HL-60/S4 treated with retinoic acid at 250 ng/mL for 4 days and 3 days (cell line): Measurements from ENCODE around the gene COL6A3.

ENCODE experiments used
- in situ Hi-C: fragments of 300-500 bp; cut with MboI; formaldehyde crosslinking; loops from 2 replicates; pipeline ENCODE4 v1.7.0; 2022; ENCODE audit warnings: low sequenced_read_pairs

COL6A3 gene

GRCh38 chr2:237350070-237350469 lies 63.9 kb downstream of the COL6A3 start:
- in situ Hi-C loops: no loop called here

- in situ Hi-C loops: no loop called here
Observed at GRCh38 chr2:237348281-237348865, 65.6 kb downstream of the COL6A3 start.

- in situ Hi-C loops: no loop called here
Observed at GRCh38 chr2:237345891-237346640, 67.9 kb downstream of the COL6A3 start.

- in situ Hi-C loops: no loop called here
Observed at GRCh38 chr2:237345411-237345810, 68.6 kb downstream of the COL6A3 start.

GRCh38 chr2:237344942-237345341 lies 69.0 kb downstream of the COL6A3 start:
- in situ Hi-C loops: no loop called here

- in situ Hi-C loops: no loop called here
Observed at GRCh38 chr2:237343993-237344392, 70.0 kb downstream of the COL6A3 start.

GRCh38 chr2:237341872-237342271 lies 72.1 kb downstream of the COL6A3 start:
- in situ Hi-C loops: no loop called here

- in situ Hi-C loops: no loop called here
Observed at GRCh38 chr2:237337586-237337985, 76.4 kb downstream of the COL6A3 start.

GRCh38 chr2:237336131-237336530 lies 77.8 kb downstream of the COL6A3 start:
- in situ Hi-C loops: no loop called here

GRCh38 chr2:237333748-237334147 lies 80.2 kb downstream of the COL6A3 start:
- in situ Hi-C loops: no loop called here

GRCh38 chr2:237330541-237330940 lies 83.4 kb downstream of the COL6A3 start:
- in situ Hi-C loops: no loop called here

GRCh38 chr2:237327175-237327950 lies 86.6 kb downstream of the COL6A3 start:
- in situ Hi-C loops: no loop called here

- in situ Hi-C loops: no loop called here
Observed at GRCh38 chr2:237326266-237327171, 87.4 kb downstream of the COL6A3 start.

- in situ Hi-C loops: no loop called here
Observed at GRCh38 chr2:237324837-237325236, 89.1 kb downstream of the COL6A3 start.

- in situ Hi-C loops: no loop called here
Observed at GRCh38 chr2:237324405-237324831, 89.5 kb downstream of the COL6A3 start.

GRCh38 chr2:237323656-237324055 lies 90.3 kb downstream of the COL6A3 start:
- in situ Hi-C loops: no loop called here

GRCh38 chr2:237322564-237322963 lies 91.4 kb downstream of the COL6A3 start:
- in situ Hi-C loops: no loop called here

GRCh38 chr2:237321746-237322145 lies 92.2 kb downstream of the COL6A3 start:
- in situ Hi-C loops: no loop called here

GRCh38 chr2:237320801-237321560 lies 93.0 kb downstream of the COL6A3 start:
- in situ Hi-C loops: no loop called here

GRCh38 chr2:237319887-237320286 lies 94.1 kb downstream of the COL6A3 start:
- in situ Hi-C loops: no loop called here
